ENCODE measurements around the gene LDLRAD4.

The LDLRAD4 gene

GRCh38 chr18:13563390-13563805, 344.8 kb downstream of the LDLRAD4 start:
- Histone ChIP-seq H3K27ac (no peak overlapping the region), H3K4me1 (ENCODE audit: low read depth, poor library complexity, severe bottlenecking) (peaks cover 15% of the 10 kb centered on the region), H3K4me2 (no peak overlapping the region), H3K27me3 (ENCODE audit: insufficient read depth, low read depth) (no peaks in the 10 kb centered on the region), H3K9ac (no peak overlapping the region), H3K36me3 (ENCODE audit: insufficient read depth) (no peaks in the 10 kb centered on the region), H4K20me1 (ENCODE audit: insufficient read depth) (no peaks in the 10 kb centered on the region), H3K79me2 (ENCODE audit: insufficient read depth, low read depth) (no peaks in the 10 kb centered on the region), H2AFZ (ENCODE audit: low read depth) (no peak overlapping the region), H3K4me3 (IDR thresholded peaks at IDR 0.05; ENCODE audit: insufficient read depth, low read depth, low read length) (no peak overlapping the region)
- no peak for TF ChIP-seq CTCF (conservative IDR thresholded peaks at IDR 0.05; ENCODE audit: low read depth, low read length)

DNA sequence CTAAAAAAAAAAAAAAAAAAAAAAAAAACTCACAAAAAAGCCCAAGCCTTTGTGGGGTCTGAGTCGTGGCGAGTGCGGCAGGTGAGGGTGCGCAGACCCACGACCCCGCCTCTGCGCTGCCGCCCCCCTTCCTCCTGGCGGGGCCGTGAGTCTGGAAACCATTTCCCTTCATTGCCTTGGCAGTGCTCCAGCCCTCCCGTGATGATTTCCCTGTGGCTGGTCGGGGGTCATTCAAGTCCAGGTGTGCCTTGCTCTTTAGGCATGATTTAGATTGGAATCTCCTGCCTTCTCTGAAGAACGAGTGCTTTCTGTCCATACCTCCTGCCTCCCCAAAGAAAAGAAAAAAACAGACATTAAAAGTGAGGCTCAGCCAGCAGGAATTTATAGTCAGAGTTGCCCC, 346.0 kb downstream of the LDLRAD4 start:
- no peak overlapping the region for H3K9ac ChIP-seq
- H3K4me1 ChIP-seq (ENCODE audit: low read depth, poor library complexity, severe bottlenecking), result peaks cover 27% of the 10 kb centered on the region
- H3K4me2 ChIP-seq, result no peak overlapping the region
- H3K4me3 ChIP-seq (IDR thresholded peaks at IDR 0.05; ENCODE audit: insufficient read depth, low read depth, low read length), result no peak overlapping the region
- TF ChIP-seq CTCF (conservative IDR thresholded peaks at IDR 0.05; ENCODE audit: low read depth, low read length), result no peak
- H3K27ac ChIP-seq, result no peak overlapping the region
- H3K79me2 ChIP-seq (ENCODE audit: insufficient read depth, low read depth), result no peaks in the 10 kb centered on the region
- H3K27me3 ChIP-seq (ENCODE audit: insufficient read depth, low read depth), result no peaks in the 10 kb centered on the region
- H3K36me3 ChIP-seq (ENCODE audit: insufficient read depth), result no peaks in the 10 kb centered on the region
- H2AFZ ChIP-seq (ENCODE audit: low read depth), result no peak overlapping the region
- no peaks in the 10 kb centered on the region for H4K20me1 ChIP-seq (ENCODE audit: insufficient read depth)

GRCh38 chr18:13565228-13565627, 346.7 kb downstream of the LDLRAD4 start:
- H3K4me3 ChIP-seq (IDR thresholded peaks at IDR 0.05; ENCODE audit: insufficient read depth, low read depth, low read length), result no peak overlapping the region
- no peak for TF ChIP-seq CTCF (conservative IDR thresholded peaks at IDR 0.05; ENCODE audit: low read depth, low read length)
- H3K4me1 ChIP-seq (ENCODE audit: low read depth, poor library complexity, severe bottlenecking), result peaks cover 33% of the 10 kb centered on the region
- H3K79me2 ChIP-seq (ENCODE audit: insufficient read depth, low read depth), result no peaks in the 10 kb centered on the region
- H4K20me1 ChIP-seq (ENCODE audit: insufficient read depth), result no peaks in the 10 kb centered on the region
- no peak overlapping the region for H2AFZ ChIP-seq (ENCODE audit: low read depth)
- H3K27me3 ChIP-seq (ENCODE audit: insufficient read depth, low read depth), result no peaks in the 10 kb centered on the region
- H3K9ac ChIP-seq, result no peak overlapping the region
- no peak overlapping the region for H3K4me2 ChIP-seq
- no peaks in the 10 kb centered on the region for H3K36me3 ChIP-seq (ENCODE audit: insufficient read depth)
- H3K27ac ChIP-seq, result no peak overlapping the region

DNA sequence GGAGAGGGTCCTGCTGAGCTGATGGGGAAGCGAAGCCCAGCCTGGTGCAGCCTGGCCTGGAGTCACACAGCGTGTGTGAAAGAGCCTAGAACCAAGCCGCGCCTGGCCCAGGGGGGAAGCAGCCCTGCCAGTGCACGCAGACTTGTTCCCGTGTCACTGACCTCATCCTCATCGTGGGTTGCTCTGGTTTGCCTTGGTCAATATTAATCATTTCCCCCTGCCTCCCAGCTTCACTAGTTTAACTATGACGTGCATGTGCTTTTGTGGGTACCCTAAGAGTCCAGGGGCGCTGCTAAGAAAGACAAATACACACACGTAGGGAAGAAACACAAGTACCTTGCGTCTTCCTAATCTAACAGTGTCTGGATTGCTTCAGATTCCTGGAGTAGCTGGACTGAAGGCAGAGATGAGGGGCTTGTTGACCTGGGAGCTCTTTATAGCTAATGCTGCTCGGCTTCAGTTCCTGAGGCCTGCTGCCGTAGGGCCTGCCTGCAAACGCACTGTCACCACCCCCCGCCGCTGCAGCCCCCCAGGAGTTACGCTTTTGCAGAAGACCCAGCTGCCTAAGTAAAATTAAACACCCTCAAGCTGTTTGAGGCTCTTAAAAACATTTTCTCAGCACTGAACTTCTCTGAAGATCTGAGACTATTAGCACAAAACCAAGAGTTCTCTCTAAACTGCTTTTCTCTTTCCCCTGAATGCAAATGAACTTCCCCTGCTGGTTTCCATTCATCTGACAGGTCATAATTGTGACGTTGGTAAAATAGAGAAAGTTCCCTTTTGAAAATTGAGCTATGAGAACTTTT, 348.6 kb downstream of the LDLRAD4 start:
- no peaks in the 10 kb centered on the region for H3K27me3 ChIP-seq (ENCODE audit: insufficient read depth, low read depth)
- H3K27ac ChIP-seq, result peak overlapping the region; percentile 22; the same call in 1 of the 2 replicates
- 0 out of 2 replicates have a peak overlapping the region, but pooled peaks have one; percentile 26 for H3K4me2 ChIP-seq
- H3K9ac ChIP-seq, result no peak overlapping the region
- H3K36me3 ChIP-seq (ENCODE audit: insufficient read depth), result no peaks in the 10 kb centered on the region
- H3K79me2 ChIP-seq (ENCODE audit: insufficient read depth, low read depth), result no peaks in the 10 kb centered on the region
- H2AFZ ChIP-seq (ENCODE audit: low read depth), result no peak overlapping the region
- no peak for TF ChIP-seq CTCF (conservative IDR thresholded peaks at IDR 0.05; ENCODE audit: low read depth, low read length)
- peaks cover 33% of the 10 kb centered on the region for H3K4me1 ChIP-seq (ENCODE audit: low read depth, poor library complexity, severe bottlenecking)
- no peak overlapping the region for H3K4me3 ChIP-seq (IDR thresholded peaks at IDR 0.05; ENCODE audit: insufficient read depth, low read depth, low read length)
- H4K20me1 ChIP-seq (ENCODE audit: insufficient read depth), result no peaks in the 10 kb centered on the region
